ENCODE results near the gene ZDHHC11.
"Not testable (repeated sequence)": the region's sequence is repeated elsewhere in the genome, so short reads cannot be mapped to it uniquely, and the experiment has no call there.

ZDHHC11 gene

DNA sequence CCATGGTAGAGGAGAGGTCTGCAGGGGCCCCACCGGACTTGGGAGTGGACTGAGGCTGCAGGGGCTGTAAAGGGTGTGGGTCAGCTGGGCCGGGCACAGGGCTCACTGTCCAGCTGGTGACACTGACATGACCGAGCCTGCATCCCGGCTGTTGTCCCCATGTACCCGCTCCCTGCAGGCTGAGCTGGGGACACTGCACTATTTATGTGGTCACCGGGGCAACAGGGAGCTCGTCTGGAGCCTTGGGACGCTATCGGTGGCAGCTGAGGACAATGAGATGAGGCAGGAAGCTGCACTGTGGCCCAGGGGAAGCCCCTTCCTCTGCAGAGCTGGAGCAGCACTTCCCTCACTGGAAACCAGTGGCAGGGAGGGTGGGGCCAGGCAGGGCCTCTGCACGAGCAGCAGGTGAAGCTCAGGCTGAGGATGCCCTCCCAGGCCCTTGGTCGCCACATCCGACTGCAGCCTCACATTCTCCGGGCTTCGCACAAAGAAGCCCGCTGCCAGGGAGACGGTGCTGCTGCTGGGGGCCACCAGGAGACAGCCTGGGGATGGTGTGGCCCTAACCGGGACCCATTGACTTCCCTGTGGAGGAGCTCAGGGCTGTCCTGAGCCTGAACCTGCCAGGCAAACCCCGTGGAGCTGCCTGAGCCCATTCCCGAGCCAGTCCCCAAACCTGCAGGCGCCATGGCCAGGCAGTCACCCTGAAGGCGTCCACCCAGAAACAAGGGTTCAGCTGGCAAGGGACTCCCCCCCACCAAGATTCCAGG lies 92.7 kb downstream of the ZDHHC11 start:
- DNase-seq: peak; percentile 3

DNA sequence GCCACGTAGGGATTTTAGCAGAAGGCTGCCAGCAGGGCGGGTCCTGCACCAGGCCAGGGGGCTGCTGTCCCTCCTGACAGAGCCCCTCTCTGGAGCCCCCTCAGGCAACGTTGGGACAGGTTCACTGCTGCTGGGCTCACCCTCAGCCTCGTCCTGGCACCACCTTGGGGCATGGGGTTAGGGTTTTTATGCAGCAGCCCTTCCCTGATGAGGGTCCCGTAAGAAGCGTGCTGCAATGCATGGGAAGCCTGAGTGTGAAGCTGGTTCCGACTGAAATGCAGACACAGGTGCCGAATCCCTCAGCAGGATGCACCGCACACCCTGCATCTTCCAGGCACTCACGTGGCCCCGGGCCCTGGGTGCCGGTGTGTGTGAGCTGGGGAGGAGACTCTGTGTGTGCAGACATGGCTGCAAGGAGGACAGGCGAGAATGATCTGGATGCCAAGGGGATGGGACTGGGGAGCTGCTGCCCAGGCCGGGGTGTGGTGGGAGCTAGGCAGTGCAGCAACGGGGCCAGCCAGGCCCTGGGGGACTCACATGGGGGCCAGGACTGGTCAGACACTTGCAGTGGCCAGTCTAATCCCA lies 93.3 kb downstream of the ZDHHC11 start:
- DNase-seq: no peak

DNA sequence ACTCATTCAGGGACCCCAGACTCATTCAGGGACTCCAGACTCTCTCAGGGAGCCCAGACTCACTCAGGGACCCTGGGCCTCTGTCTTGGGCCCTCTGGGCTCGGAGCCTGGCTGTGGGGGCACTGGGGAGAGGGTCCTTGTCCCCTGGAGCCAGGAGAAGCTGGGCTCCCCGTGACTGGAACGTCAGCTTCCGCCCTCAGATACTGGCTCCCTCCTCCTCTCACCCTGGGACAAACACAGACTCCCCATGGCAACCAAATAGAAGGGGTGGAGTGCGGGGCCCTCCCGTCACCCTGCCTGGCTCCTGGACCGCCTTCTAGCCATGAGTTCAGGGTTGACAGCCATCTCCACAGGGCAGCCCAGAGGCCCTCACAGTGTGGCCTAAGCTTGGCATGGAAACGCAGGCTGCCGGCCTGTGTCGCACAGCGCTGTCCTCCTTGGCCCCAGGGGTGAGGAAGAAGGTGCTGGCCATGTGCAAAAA lies 93.9 kb downstream of the ZDHHC11 start:
- DNase-seq: no peak

DNA sequence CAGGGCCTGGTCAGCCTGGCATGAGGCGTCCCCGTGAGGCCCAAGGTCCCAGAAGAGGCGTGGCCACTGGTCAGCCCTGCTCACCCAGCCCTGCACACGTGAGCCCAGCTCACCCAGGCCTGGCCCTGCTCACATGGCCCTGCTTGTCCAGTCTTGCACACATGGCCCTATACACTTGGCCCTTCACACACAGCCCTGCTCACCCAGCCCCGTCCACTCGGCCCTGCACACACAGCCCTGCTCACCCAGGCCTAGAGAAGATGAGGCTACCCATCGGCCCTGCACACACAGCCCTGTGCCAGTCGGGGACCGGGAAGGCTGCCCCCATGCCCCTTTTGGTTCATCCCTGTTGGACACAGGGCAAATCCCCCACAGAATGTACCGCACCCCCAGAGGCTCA lies 94.6 kb downstream of the ZDHHC11 start:
- DNase-seq: no peak

DNA sequence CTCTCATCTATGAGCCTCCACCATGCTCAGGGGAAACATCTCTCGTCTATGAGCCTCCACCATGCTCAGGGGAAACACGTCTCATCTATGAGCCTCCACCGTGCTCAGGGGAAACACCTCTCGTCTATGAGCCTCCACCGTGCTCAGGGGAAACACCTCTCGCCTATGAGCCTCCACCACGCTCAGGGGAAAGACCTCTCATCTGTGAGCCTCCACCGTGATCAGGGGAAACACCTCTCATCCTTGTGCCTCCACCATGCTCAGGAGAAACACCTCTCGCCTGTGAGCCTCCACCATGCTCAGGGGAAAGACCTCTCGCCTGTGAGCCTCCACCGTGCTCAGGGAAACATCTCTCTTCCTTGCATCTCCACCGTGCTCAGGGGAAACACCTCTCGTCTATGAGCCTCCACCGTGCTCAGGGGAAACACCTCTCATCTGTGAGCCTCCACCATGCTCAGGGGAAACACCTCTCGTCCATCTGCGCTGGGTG lies 96.6 kb downstream of the ZDHHC11 start:
- not testable (repeated sequence) for DNase-seq

DNA sequence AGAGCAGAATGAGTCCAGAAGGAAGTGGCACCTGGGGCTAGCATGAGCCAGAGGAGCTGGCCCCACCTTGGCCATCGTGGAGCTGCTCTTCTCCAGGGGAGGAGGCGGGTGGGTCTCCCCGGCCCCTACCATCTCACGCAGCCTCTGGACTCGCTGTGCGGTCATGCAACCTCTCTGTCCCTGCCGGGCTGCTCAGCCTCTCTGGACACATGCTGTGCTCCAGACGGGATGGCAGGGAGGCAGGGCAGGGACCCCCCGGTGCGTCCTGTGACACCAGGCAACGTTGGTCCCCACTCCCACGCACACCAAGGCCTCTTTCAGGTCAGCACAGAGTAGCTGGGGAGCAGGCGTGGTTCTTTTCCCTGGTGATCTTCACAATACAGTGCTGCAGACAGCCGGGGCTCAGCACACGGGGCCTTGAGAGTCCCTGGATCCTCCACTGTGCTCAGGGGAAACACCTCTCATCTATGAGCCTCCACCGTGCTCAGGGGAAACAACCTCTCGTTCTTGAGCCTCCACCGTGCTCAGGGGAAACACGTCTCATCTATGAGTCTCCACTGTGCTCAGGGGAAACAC lies 97.1 kb downstream of the ZDHHC11 start:
- DNase-seq: not testable (repeated sequence)

DNA sequence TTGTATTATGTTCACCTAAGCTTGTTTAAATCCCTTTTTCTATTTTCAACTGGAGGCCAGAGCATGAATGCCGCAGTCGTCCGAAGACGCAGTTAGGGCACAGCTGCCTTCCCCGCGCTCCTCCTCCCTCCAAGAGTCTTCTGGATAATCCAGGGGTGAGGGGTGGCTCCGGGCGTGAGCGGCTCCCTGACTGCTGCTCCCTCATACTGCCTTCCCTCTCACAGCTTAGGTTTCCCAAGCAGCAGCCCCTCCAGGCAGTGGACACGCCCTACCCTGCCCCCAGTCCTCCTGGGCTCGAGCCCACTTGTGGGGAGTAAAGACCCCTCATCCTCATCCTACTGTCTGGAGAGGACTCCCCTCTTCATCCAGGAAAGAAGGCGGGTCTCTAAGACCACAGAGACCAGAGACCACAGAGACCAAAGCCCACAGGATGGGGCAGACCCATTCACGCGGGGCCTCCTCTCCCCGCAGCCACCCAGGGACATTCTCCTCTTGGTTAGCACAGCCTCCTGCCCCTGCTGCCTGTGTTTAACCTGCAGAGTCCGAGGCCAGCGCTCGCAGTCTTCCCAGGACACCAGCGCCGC lies 98.2 kb downstream of the ZDHHC11 start:
- not testable (repeated sequence) for DNase-seq

DNA sequence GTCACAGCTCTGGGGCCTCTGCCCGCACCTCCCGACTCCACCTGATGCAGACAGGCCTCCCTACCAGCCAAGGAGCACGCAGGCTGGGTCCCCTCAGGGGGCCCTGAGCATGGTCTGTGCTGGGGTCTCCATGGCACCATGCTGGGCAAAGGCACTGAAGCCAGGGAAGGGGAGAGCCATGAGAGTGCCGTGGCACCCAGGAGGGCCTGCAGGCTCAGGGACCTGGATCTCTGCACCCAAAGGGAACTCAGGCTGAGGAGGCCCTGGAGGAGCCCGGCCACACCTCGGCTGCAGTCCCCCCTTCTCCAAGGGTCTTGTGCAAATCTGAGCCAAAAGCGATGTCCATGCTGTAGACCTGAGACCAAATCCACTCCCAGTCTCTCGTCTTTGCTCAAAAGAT lies 98.8 kb downstream of the ZDHHC11 start:
- not testable (repeated sequence) for DNase-seq

DNA sequence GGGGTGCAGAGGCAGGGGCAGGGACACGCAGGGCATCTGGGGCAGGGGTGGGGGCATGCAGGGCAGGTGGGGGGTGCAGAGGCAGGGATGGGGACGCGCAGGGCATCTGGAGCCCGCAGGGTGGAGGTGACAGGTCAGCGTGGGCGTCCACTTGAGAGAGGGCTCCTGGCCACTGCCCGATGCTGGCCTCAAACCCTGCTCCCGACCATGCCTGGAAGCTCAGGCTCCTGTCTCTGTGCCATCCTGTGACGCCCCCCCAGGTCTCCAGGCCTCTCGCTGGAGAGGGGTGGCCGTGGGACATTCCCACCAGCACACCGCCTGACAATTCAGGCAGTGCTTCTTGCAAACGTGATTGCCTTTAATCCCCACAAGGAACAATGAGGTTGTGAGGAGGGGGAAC lies 99.3 kb downstream of the ZDHHC11 start:
- no peak for DNase-seq

DNA sequence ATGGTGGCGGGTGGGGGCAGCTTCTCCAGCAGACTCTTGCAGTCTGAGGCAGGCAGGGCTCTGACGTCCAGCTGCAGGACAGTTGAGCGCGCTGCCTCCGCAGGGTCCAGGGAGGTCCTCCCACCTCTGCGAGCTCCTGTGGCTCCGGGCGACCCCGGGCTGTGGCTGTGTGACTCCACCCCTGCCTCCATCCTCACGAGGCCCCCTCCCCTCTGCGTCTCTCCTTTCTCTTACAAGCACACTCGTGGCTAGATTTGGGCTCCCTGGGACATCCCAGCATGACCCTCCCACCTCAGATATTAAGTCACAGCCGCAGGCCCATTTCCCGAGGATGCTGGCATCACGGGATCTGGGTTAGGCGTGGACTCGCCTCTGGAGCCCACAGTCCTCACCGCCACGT lies 100.6 kb downstream of the ZDHHC11 start:
- not testable (repeated sequence) for DNase-seq

DNA sequence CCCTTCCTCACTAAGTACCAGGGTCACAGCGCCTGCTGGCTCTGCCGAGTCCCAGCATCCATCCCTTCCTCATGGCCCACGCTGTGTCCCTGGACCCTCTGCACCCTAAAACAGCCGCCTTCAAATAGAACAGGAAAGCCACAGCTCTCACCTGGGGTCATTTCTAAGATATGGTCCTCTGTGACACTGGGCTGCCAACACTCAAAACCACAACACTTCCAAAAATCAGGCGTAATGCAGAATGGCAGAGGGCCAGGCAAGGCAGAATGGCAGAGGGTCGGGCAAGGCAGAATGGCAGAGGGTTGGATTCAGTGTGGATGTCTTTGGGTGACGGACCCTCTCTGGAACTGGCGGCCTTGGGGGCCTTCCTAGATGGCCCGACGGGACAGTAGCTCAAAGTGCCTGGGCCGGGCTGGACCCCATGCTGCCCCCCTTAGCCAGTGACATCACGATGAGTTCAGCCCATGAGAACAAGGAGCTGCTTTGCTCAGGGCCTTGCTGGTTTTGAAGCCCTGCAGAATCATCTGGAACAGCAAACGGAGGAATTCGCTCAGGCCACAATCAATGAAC lies 101.6 kb downstream of the ZDHHC11 start:
- no peak for DNase-seq

DNA sequence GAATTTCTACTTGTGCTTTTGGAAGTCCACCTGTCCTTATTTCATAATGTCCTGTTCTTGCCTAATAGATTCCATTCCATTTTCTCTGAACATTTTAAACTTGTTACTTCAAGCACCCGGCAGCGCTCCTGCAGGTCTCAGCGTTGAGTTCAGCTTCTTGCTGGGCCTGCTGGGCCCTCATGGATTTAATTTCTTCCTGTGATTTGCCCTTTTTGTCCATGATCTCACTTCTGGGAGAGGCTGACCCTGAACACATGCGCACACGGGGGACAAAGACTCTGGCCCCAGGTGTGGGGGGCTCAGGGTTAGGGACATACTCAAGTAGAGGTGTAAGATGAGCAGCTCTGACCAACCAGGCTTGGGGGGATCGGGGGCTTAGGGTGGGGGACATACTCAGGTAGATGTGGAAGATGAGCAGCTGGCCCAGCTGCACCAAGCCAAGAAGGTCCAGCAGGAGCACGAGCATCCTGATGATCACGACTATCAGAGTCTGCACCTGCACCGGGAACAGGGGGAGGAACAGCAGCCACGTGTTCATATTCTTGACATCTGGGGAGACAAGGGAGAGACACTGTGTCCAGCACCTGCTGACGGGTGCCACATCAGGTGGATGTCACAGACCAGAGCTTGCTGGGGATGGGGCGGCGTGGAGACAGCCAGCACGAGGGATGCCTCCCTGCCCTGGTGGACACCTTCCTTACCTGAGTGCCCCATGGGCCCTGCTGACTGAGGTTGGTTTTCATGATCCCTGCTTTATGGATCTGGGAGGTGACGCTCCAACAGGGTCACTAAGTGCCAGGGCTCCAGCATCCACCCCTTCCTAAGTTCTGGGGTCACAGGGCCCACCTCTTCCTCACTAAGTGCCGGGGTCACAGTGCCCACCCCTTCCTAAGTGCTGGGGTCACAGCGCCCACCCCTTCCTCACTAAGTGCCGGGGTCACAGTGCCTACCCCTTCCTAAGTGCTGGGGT lies 102.5 kb downstream of the ZDHHC11 start:
- DNase-seq: not testable (repeated sequence)

DNA sequence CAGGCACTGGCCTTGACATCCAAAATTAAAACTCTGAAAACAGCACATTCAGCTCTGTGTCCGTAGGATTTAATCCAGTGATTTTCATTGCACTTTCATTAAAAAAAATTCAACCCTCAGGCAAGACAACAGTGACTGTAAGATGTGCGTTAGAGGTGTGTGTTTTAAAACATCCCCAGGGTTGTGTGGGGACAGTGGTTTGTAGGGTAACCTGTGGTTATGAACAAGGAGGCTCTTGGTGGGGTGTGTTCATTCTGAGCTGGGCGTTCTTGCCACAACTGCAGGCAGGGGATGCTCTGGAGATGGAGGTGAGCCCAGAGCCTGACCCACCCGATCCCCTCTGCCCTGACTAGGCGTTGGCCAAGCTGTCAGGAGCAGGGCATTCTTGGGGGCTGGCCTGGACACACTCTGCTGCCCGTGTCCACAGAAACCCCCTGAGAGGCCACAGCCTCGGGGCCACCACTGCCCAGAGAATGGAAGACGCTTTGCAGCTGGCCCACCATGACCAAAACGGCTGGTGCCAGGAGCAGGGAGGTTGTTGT lies 103.4 kb downstream of the ZDHHC11 start:
- not testable (repeated sequence) for DNase-seq

DNA sequence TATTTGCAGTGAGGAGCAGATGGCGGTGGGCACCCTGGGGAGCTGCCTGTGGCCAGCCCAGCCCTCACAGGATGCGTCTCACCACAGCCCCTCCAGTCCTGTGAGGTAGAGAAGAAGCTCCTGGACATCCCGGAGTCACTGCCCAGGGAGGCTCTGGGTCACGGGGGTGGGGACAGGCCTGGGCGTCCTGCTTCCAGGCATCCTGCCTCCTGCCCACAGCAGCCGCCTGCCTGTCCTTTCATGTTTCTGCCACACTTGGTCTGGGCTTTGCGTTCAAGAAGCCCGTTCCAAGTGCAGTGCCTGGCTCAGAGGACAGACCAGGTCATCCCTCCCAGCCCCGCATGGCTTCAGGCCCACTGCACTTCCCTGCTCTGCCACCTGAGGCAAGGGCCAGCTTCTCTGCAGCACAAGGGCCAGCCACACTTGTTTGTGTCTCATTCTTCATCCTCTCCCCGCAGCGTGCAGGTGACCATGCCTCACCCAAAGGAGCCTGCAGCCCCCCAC lies 104.5 kb downstream of the ZDHHC11 start:
- no peak for DNase-seq

All from NCI-H1436 treated with DMSO at 0.1 percent for 48 hours (cell line).